ENCODE data around the gene CCDC175.

CCDC175 gene

GRCh38 chr14:59482541-59483331 lies 93.9 kb downstream of the CCDC175 start:
- no peak for DNase-seq (ENCODE audit: low read depth, low spot score)

GRCh38 chr14:59481871-59482540 lies 94.6 kb downstream of the CCDC175 start:
- DNase-seq (ENCODE audit: low read depth, low spot score): no peak

- DNase-seq (ENCODE audit: low read depth, low spot score): no peak
Measured at GRCh38 chr14:59481407-59481806, 95.2 kb downstream of the CCDC175 start.

GRCh38 chr14:59480166-59480565 lies 96.4 kb downstream of the CCDC175 start:
- DNase-seq (ENCODE audit: low read depth, low spot score): no peak

- DNase-seq (ENCODE audit: low read depth, low spot score): no peak
Measured at GRCh38 chr14:59478540-59478939, 98.1 kb downstream of the CCDC175 start.

- DNase-seq (ENCODE audit: low read depth, low spot score): no peak
Measured at GRCh38 chr14:59475709-59476108, 100.9 kb downstream of the CCDC175 start.

GRCh38 chr14:59474172-59474571 lies 102.4 kb downstream of the CCDC175 start:
- DNase-seq (ENCODE audit: low read depth, low spot score): no peak

GRCh38 chr14:59465316-59466135 lies 111.1 kb downstream of the CCDC175 start, which contains the start of gene GPR135:
Gene GPR135 (minus strand): TSS chr14:59465380. CDS start chr14:59465226, 154 bp downstream.
- DNase-seq (ENCODE audit: low read depth, low spot score): no peak

GRCh38 chr14:59464486-59465315 lies 111.9 kb downstream of the CCDC175 start:
- no peak for DNase-seq (ENCODE audit: low read depth, low spot score)

- DNase-seq (ENCODE audit: low read depth, low spot score): no peak
Measured at GRCh38 chr14:59463787-59464485, 112.7 kb downstream of the CCDC175 start.

GRCh38 chr14:59461891-59462290 lies 114.7 kb downstream of the CCDC175 start:
- no peak for DNase-seq (ENCODE audit: low read depth, low spot score)

- no peak for DNase-seq (ENCODE audit: low read depth, low spot score)
Measured at GRCh38 chr14:59460378-59460777, 116.2 kb downstream of the CCDC175 start.

GRCh38 chr14:59458486-59458885 lies 118.1 kb downstream of the CCDC175 start:
- no peak for DNase-seq (ENCODE audit: low read depth, low spot score)

- no peak for DNase-seq (ENCODE audit: low read depth, low spot score)
Measured at GRCh38 chr14:59455411-59455810, 121.2 kb downstream of the CCDC175 start.

Data from activated CD4-positive, CD25-positive, alpha-beta regulatory T cell treated with anti-CD3 and anti-CD28 coated beads, Interleukin-2, amount 50 U/mL, for 16 hours (primary cell).